ENCODE results near the gene EXOC3. TPM values are rescaled to one million over a fixed set of nuclear protein-coding genes. Genes with fewer than 3 reads are reported as not detected.
A peak's percentile ranks its signal among the peaks of the same experiment; 100 is the strongest.

Gene EXOC3
- total RNA-seq, 1 donor from 2014 or later: 73.5 TPM

DNA sequence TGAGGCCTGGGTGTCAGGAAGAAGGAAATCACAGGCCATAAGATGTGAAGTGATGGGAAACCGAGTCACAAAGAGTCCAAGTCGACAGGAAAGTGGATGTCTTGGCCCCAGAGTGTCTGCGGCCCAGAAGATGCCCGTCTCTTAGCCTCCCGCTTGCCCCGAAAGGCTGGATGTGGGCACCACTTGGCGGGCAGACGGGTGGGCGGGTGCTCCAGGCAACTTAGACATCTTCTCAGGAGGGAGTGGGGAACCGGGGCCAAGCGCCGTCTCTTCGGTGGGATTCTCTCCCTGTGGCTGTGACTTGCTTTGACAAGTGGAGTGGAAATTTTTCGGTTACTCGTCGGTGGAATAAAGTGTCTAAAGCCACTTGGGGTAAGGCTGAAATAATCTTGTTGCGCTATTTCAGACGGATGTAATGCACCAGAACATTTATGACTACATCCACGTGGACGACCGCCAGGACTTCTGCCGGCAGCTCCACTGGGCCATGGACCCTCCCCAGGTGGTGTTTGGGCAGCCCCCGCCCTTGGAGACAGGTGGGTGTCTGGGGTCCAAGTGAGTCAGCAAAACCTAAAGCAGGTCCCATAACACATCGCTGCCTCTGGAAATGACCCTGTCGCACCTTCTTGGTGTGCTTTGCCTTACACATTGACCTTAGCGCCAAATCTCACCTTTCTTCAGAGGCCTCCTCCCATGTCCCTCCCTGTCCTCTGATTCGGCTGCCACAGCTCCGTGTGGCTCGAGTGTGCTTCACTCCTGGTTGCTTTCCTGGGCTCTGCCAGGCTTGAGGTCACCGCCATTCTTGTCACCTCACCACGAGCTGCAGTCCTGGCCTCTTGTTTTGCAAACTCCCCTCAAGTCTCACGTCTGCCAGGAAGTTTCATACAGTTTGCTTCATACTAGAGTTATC, 20.4 kb upstream of the EXOC3 start:
- no peaks in the 10 kb centered on the region for H3K9me3 Mint-ChIP-seq
- H3K4me1 Mint-ChIP-seq: peaks cover 10% of the 10 kb centered on the region
- H3K27ac Mint-ChIP-seq: no peak overlapping the region
- H3K4me3 Mint-ChIP-seq: no peak overlapping the region
- DNase-seq (ENCODE audit: low spot score in 2 of 2, unreplicated experiment in 2 of 2): no peak
- TF ChIP-seq, protein P1, sequence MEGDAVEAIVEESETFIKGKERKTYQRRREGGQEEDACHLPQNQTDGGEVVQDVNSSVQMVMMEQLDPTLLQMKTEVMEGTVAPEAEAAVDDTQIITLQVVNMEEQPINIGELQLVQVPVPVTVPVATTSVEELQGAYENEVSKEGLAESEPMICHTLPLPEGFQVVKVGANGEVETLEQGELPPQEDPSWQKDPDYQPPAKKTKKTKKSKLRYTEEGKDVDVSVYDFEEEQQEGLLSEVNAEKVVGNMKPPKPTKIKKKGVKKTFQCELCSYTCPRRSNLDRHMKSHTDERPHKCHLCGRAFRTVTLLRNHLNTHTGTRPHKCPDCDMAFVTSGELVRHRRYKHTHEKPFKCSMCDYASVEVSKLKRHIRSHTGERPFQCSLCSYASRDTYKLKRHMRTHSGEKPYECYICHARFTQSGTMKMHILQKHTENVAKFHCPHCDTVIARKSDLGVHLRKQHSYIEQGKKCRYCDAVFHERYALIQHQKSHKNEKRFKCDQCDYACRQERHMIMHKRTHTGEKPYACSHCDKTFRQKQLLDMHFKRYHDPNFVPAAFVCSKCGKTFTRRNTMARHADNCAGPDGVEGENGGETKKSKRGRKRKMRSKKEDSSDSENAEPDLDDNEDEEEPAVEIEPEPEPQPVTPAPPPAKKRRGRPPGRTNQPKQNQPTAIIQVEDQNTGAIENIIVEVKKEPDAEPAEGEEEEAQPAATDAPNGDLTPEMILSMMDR (IDR thresholded peaks at IDR 0.05; ENCODE audit: unreplicated experiment): no peak
- no peaks in the 10 kb centered on the region for H3K27me3 Mint-ChIP-seq (ENCODE audit: low read depth)
- peaks cover 1% of the 10 kb centered on the region for H3K36me3 Mint-ChIP-seq

DNA sequence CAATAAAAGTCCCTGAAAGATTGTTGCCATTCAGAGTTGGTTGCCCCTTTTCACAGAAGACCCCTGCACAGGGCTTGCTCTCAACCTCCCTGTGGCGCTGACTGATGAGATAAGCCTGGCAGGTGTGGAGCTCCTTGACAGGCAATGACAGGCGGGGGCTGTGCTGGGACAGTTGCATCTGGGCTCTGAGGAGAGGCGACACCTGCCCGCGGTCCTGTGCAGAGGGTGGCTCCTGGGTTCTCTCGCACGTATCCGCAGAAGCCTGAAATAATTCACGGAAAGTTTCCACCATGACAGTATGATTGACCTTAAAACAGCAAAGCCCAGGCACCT, 19.8 kb upstream of the EXOC3 start:
- no peaks in the 10 kb centered on the region for H3K9me3 Mint-ChIP-seq
- no peaks in the 10 kb centered on the region for H3K27me3 Mint-ChIP-seq (ENCODE audit: low read depth)
- peak overlapping the region; percentile 3 for H3K27ac Mint-ChIP-seq
- no peak overlapping the region for H3K4me3 Mint-ChIP-seq
- TF ChIP-seq, protein P1 (IDR thresholded peaks at IDR 0.05; ENCODE audit: unreplicated experiment): no peak
- DNase-seq (ENCODE audit: low spot score in 2 of 2, unreplicated experiment in 2 of 2): no peak
- peaks cover 7% of the 10 kb centered on the region for H3K36me3 Mint-ChIP-seq
- peaks cover 6% of the 10 kb centered on the region for H3K4me1 Mint-ChIP-seq

- TF ChIP-seq, protein P1 (IDR thresholded peaks at IDR 0.05; ENCODE audit: unreplicated experiment): no peak
- H3K27me3 Mint-ChIP-seq (ENCODE audit: low read depth): no peaks in the 10 kb centered on the region
- no peak overlapping the region for H3K4me3 Mint-ChIP-seq
- H3K9me3 Mint-ChIP-seq: no peaks in the 10 kb centered on the region
- DNase-seq (ENCODE audit: low spot score in 2 of 2, unreplicated experiment in 2 of 2): no peak
- no peak overlapping the region for H3K27ac Mint-ChIP-seq
- H3K4me1 Mint-ChIP-seq: peaks cover 4% of the 10 kb centered on the region
- peaks cover 8% of the 10 kb centered on the region for H3K36me3 Mint-ChIP-seq
These were observed 19.2 kb upstream of the EXOC3 start for GRCh38 chr5:423626-424261.

GRCh38 chr5:424301-425110, 18.5 kb upstream of the EXOC3 start:
- DNase-seq (ENCODE audit: low spot score in 2 of 2, unreplicated experiment in 2 of 2): no peak
- H3K36me3 Mint-ChIP-seq: peaks cover 8% of the 10 kb centered on the region
- TF ChIP-seq, protein P1 (IDR thresholded peaks at IDR 0.05; ENCODE audit: unreplicated experiment): no peak
- H3K4me3 Mint-ChIP-seq: no peak overlapping the region
- H3K4me1 Mint-ChIP-seq: peaks cover 4% of the 10 kb centered on the region
- H3K27ac Mint-ChIP-seq: no peak overlapping the region
- H3K27me3 Mint-ChIP-seq (ENCODE audit: low read depth): no peaks in the 10 kb centered on the region
- H3K9me3 Mint-ChIP-seq: no peaks in the 10 kb centered on the region

DNA sequence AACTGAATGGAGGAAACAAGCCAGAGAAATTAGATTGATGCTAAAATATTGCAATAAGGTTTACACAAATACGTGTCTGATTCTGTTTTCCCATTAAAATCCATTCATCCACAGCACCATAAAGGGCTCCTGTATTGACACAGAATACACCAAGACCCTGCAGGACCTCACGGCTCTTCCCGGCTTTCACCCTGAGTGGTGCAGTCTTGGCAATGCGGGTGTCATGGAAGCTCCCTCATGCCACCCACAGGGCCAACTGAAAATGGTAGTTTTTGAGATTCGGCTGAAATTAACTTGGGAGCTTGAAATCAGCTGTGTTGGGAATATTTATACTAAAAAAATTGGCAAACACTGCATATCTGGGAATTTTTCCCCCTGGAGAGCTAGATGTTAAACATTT, 17.3 kb upstream of the EXOC3 start:
- H3K27ac Mint-ChIP-seq: no peak overlapping the region
- peaks cover 7% of the 10 kb centered on the region for H3K4me1 Mint-ChIP-seq
- TF ChIP-seq, protein P1 (IDR thresholded peaks at IDR 0.05; ENCODE audit: unreplicated experiment): no peak
- H3K27me3 Mint-ChIP-seq (ENCODE audit: low read depth): no peaks in the 10 kb centered on the region
- no peak for DNase-seq (ENCODE audit: low spot score in 2 of 2, unreplicated experiment in 2 of 2)
- H3K4me3 Mint-ChIP-seq: no peak overlapping the region
- peaks cover 11% of the 10 kb centered on the region for H3K36me3 Mint-ChIP-seq
- no peaks in the 10 kb centered on the region for H3K9me3 Mint-ChIP-seq

All from mesothelial cell of epicardium (in vitro differentiated cells).